MM.1S (cell line): ENCODE measurements around the gene CPLX1.

Experiments used
- DNase-seq: peaks from one replicate; pipeline ENCODE4 v3.0.0-alpha.2; 2015
- H2AFZ ChIP-seq: fragments of 300-600 bp; sonication (generic); 2 replicates; pipeline ENCODE4 v1.6.0; 2016; ENCODE audit warnings: antibody characterized with exemption, low read length
- H3F3A ChIP-seq: fragments of 300-600 bp; sonication (generic); 2 replicates; pipeline ENCODE4 v1.6.1; 2016; ENCODE audit warnings: mild to moderate bottlenecking, antibody characterized with exemption, low read length, moderate library complexity, mixed read lengths; ENCODE audit not compliant: insufficient read depth
- H3K27ac ChIP-seq: fragments of 300-600 bp; sonication (generic); 2 replicates; pipeline ENCODE4 v1.5.1; 2016; ENCODE audit warnings: mild to moderate bottlenecking, low read length
- H3K27me3 ChIP-seq: fragments of 300-600 bp; sonication (generic); replicated peaks from 2 replicates; pipeline ENCODE4 v1.6.0; 2016; ENCODE audit warnings: low read length; ENCODE audit not compliant: insufficient read depth
- H3K36me3 ChIP-seq: fragments of 300-600 bp; sonication (generic); replicated peaks from 2 replicates; pipeline ENCODE4 v1.6.1; 2016; ENCODE audit warnings: mild to moderate bottlenecking, low read length, mixed read lengths; ENCODE audit not compliant: insufficient read depth
- H3K4me1 ChIP-seq: fragments of 300-600 bp; sonication (generic); 2 replicates; pipeline ENCODE4 v1.6.1; 2016; ENCODE audit warnings: low read length, mixed read lengths
- H3K4me2 ChIP-seq: fragments of 300-600 bp; sonication (generic); 2 replicates; pipeline ENCODE4 v1.6.0; 2016; ENCODE audit warnings: low read depth, low read length
- H3K4me3 ChIP-seq: fragments of 300-600 bp; sonication (generic); 2 replicates; pipeline ENCODE4 v1.5.1; 2016; ENCODE audit warnings: low read length, mixed read lengths
- H3K79me2 ChIP-seq: fragments of 300-600 bp; sonication (generic); 2 replicates; pipeline ENCODE4 v1.6.1; 2016; ENCODE audit warnings: mixed run types, low read length, mixed read lengths
- H3K9ac ChIP-seq: fragments of 300-600 bp; sonication (generic); 2 replicates; pipeline ENCODE4 v1.6.1; 2016; ENCODE audit warnings: low read length, mixed read lengths
- H3K9me2 ChIP-seq: fragments of 300-600 bp; sonication (generic); replicated peaks from 2 replicates; pipeline ENCODE4 v1.6.1; 2016; ENCODE audit warnings: mild to moderate bottlenecking, low read length, mixed read lengths; ENCODE audit not compliant: insufficient read depth
- H3K9me3 ChIP-seq: fragments of 300-600 bp; sonication (generic); replicated peaks from 2 replicates; pipeline ENCODE4 v1.6.1; 2016; ENCODE audit warnings: mild to moderate bottlenecking, low read length, mixed read lengths; ENCODE audit not compliant: insufficient read depth
- H4K20me1 ChIP-seq: fragments of 300-600 bp; sonication (generic); 2 replicates; pipeline ENCODE4 v1.6.1; 2016; ENCODE audit warnings: mild to moderate bottlenecking, low read length, moderate library complexity, mixed read lengths; ENCODE audit not compliant: insufficient read depth
- CTCF ChIP-seq: fragments of 300-600 bp; sonication (generic); IDR thresholded peaks from 2 replicates; pipeline ENCODE4 v1.5.1; 2016; ENCODE audit warnings: antibody characterized with exemption, low read length, mixed read lengths
- EZH2 ChIP-seq: fragments of 300-600 bp; sonication (generic); optimal IDR thresholded peaks from 2 replicates; pipeline ENCODE3; 2017; ENCODE audit warnings: low read depth, mild to moderate bottlenecking, antibody characterized with exemption, low read length, mixed read lengths
- EZH2phosphoT487 ChIP-seq: fragments of 300-600 bp; sonication (generic); IDR thresholded peaks from 2 replicates; pipeline ENCODE4 v1.6.1; 2018; ENCODE audit warnings: antibody characterized with exemption, low read length

Gene CPLX1

DNA sequence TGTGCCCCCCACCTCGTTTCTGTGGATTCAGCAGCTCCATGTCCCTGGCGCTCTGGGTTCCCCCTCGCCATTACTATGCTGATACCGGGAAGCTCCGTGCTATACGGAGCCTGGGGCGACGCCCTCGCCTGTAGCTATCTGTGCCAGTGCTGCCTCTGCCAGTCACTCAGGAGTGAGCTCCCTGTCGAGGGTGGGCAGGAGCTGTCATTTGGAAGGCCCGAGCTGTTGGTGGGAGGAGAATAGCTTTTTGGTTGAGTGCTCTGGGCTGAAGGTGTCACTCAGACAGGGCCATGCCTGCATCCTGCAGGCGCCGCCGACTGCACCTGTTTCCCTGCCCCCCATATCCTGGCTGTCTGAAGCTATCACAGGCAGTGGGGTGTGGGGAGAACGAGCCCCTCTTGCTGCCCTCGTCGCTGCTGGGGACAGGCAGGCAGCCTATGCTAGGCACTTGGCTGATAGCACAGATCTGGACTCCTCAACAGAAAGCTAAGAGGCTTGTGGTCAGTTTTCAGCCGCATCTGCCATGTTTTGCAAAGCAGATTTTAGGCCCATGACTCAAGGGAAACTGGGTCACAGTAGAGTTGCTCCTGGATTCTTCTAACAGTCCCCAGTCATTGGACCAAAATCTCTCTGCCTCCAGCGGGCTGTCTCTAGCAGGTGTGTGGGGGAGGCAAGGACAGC lies 31.8 kb downstream of the CPLX1 start:
- Histone ChIP-seq H3K9me3 (no peaks in the 10 kb centered on the region), H3K9me2 (no peaks in the 10 kb centered on the region), H3K36me3 (no peaks in the 10 kb centered on the region), H3K4me2 (no peak overlapping the region), H4K20me1 (no peaks in the 10 kb centered on the region), H3K27me3 (no peaks in the 10 kb centered on the region), H3F3A (no peaks in the 10 kb centered on the region), H3K4me1 (no peaks in the 10 kb centered on the region), H2AFZ (no peak overlapping the region), H3K9ac (no peak overlapping the region), H3K4me3 (no peak overlapping the region), H3K27ac (no peak overlapping the region), H3K79me2 (no peaks in the 10 kb centered on the region)
- DNase-seq: no peak
- TF ChIP-seq EZH2 (no peak), EZH2phosphoT487 (no peak), CTCF (no peak)

DNA sequence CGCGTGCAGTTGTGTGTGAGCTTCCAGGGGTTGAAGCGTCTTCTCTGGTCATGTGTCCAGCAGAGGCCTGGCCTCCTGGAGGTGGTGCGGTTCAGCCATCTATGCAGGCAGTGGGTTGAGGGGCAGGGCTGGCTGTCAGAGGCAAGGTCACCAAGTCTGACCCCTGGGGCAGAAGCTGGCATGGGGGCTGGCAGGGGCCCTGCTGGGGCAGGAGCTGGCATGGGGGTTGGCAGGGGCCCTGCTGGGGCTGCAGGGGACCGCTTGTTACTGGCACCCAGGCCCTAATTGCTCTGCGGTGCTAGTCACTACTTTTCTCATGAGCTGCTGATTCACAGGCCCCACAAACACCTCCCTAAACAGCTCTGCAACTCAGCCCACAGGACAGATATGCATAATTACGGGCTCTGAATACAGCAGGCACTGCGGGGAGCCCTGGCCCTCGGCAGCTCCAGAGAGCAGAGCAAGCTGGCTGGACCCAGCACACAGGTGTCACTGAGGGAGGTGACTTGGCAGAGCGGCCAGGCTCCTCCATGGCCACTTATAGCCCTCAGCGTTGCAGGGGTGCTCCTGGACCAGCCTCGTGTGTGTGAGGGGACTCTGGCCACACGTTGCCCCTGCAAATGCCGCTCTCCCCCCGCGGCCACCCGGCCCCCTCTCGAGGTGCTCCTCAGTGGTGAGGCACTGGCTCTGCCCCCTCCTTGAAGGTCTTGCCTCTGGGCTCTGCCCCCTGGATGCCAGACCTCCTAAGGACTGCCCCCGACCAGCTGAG lies 32.7 kb downstream of the CPLX1 start:
- Histone ChIP-seq H3K4me1 (no peaks in the 10 kb centered on the region), H3K27ac (no peak overlapping the region), H4K20me1 (no peaks in the 10 kb centered on the region), H3K27me3 (no peaks in the 10 kb centered on the region), H3K4me2 (no peak overlapping the region), H3K79me2 (no peaks in the 10 kb centered on the region), H2AFZ (no peak overlapping the region), H3K9me3 (no peaks in the 10 kb centered on the region), H3K9me2 (no peaks in the 10 kb centered on the region), H3K9ac (no peak overlapping the region), H3K36me3 (no peaks in the 10 kb centered on the region), H3F3A (no peaks in the 10 kb centered on the region), H3K4me3 (no peak overlapping the region)
- TF ChIP-seq EZH2phosphoT487 (no peak), CTCF (no peak), EZH2 (no peak)
- no peak for DNase-seq

- H2AFZ ChIP-seq: no peak overlapping the region
Measured at GRCh38 chr4:792626-793092, 33.3 kb downstream of the CPLX1 start.

More at GRCh38 chr4:792626-793092, 33.3 kb downstream of the CPLX1 start:
- Histone ChIP-seq H3K4me1 (no peaks in the 10 kb centered on the region), H3K27me3 (no peaks in the 10 kb centered on the region), H3K4me2 (no peak overlapping the region), H3K79me2 (no peaks in the 10 kb centered on the region), H3F3A (no peaks in the 10 kb centered on the region), H3K27ac (no peak overlapping the region), H3K36me3 (no peaks in the 10 kb centered on the region), H3K9me2 (no peaks in the 10 kb centered on the region), H4K20me1 (no peaks in the 10 kb centered on the region), H3K9ac (no peak overlapping the region), H3K9me3 (no peaks in the 10 kb centered on the region), H3K4me3 (no peak overlapping the region)
- no peak for DNase-seq
- no peak for TF ChIP-seq EZH2phosphoT487
- TF ChIP-seq EZH2: no peak
- no peak for TF ChIP-seq CTCF
